IPS-15b (cell line): ENCODE data around the gene JAKMIP1.
A peak's percentile ranks its signal among the peaks of the same experiment; 100 is the strongest.

Experiments
- H3K27me3 ChIP-seq: one replicate; pipeline ENCODE4 v1.6.1; 2013; ENCODE audit warnings: low read length; ENCODE audit not compliant: control insufficient read depth, insufficient read depth
- H3K36me3 ChIP-seq: one replicate; pipeline ENCODE4 v1.6.1; 2013; ENCODE audit warnings: low read length; ENCODE audit not compliant: control insufficient read depth, insufficient read depth
- H3K4me1 ChIP-seq: one replicate; pipeline ENCODE4 v1.6.1; 2013; ENCODE audit warnings: mild to moderate bottlenecking, low read length; ENCODE audit not compliant: control insufficient read depth, insufficient read depth
- H3K4me3 ChIP-seq: one replicate; pipeline ENCODE4 v1.5.1; 2013; ENCODE audit warnings: low read depth, low read length
- H3K9ac ChIP-seq: one replicate; pipeline ENCODE4 v1.6.1; 2013; ENCODE audit warnings: low read depth, mild to moderate bottlenecking, low read length
- H3K9me3 ChIP-seq: one replicate; pipeline ENCODE4 v1.6.1; 2013; ENCODE audit warnings: mild to moderate bottlenecking, low read length; ENCODE audit not compliant: control insufficient read depth, insufficient read depth

The JAKMIP1 gene

DNA sequence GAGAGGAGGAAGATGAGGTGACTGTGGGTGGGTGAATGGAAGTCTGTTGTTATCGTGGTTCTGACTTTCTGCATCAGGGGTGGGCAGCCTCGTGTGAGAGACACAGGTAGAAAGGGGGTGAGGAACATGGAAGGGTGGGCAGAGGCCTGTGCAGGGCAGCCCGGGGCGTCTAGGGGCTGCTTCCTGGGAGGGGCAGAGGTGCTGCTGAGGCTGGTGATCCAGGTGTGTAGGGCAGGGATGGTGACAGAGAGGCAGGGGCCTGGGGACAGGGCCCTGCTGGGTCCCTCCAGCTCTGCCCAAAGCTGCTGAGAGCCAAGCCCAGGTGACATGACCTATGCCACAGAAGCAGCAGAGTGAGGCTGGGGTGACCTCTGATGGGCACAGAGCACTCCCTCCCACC, 92.5 kb downstream of the JAKMIP1 start:
- Histone ChIP-seq H3K36me3 (no peaks in the 10 kb centered on the region), H3K27me3 (peaks cover 27% of the 10 kb centered on the region), H3K4me3 (no peak overlapping the region), H3K9me3 (no peaks in the 10 kb centered on the region), H3K4me1 (peaks cover 4% of the 10 kb centered on the region), H3K9ac (no peak overlapping the region)

DNA sequence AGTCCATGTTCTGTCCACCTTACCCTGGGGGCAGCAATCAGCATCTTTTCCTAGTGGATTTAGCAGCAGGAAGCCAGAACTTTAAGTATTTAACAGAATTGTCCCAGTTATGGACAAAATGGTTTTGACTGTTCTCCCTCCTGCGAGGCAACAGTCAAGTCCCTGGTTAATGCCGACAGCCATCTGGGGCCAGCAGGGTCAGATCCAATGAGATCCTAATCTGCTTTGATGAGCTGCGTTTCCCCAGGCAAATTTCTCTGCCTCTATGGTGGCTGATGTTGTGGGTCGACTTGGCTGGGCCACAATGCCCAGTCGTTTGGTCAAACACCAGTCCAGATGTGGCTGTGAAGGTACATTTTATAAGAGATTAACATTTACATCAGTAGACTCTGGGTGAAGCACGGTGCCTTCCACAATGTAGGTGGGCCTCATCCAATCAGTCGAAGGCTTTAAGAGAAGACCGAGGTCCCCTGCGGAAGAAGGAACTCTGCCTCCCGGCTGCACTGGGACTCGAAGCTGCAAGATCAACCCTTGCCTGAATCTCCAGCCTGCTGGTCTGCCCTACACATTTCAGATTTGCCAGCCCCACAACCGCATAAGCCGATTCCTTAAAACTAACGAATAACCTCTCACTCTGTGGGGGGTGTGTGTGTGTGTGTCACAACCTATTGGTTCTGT, 93.1 kb downstream of the JAKMIP1 start:
- H3K4me3 ChIP-seq = no peak overlapping the region
- peaks cover 4% of the 10 kb centered on the region for H3K4me1 ChIP-seq
- no peaks in the 10 kb centered on the region for H3K36me3 ChIP-seq
- H3K9ac ChIP-seq = no peak overlapping the region
- H3K27me3 ChIP-seq = peaks cover 27% of the 10 kb centered on the region
- H3K9me3 ChIP-seq = no peaks in the 10 kb centered on the region

DNA sequence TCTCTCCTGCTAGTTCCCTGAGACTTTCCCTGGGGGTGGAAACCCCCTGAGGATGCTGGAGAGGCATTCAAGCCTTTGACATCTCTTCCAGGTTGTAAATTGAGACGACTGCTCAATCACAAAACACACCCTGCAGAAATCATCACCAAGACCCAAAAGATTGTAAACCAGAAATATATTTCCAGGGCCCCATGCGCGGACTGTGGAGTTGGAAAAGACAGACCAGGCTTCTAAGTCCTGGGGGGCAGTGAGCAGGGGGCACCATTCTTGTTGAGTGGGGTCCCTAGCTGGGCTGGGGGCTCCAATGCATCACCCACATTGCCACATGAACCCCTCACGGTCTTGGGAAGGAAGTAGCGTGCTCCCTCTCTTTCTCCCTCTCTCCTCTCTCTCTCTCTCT, 94.2 kb downstream of the JAKMIP1 start:
- H3K4me3 ChIP-seq = no peak overlapping the region
- peaks cover 27% of the 10 kb centered on the region for H3K27me3 ChIP-seq
- H3K36me3 ChIP-seq = no peaks in the 10 kb centered on the region
- no peaks in the 10 kb centered on the region for H3K9me3 ChIP-seq
- H3K9ac ChIP-seq = no peak overlapping the region
- H3K4me1 ChIP-seq = peaks cover 4% of the 10 kb centered on the region

DNA sequence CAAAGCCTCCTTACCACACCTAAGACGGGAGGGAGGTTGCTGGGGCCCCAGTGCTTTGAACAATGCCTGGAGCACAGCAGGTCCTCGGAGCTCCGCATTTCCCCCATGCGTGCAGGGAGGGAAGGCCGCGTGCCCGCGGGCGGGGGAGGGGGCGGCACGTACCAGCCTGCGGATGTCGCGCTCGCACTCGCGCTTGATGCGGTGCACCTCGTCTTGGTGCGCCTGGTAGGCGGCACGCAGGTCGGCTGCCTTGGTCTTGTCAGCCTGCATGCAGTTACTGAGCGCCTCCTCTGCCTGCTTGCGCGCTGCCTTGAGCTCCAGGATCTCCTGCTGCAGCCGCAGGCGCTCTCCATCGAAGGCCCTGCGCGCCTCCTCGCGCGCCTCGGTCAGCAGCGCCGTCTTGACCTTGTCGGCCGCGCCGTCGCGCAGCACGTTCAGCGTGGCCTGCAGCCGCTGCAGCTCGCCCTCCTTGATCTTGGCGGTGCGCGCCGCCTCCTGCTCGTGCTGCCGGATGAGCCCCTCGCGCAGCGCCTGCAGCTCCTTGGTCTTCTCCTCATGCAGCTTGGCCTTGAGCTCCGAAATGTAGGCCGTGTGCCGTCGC, 94.9 kb downstream of the JAKMIP1 start:
- no peak overlapping the region for H3K9ac ChIP-seq
- no peaks in the 10 kb centered on the region for H3K9me3 ChIP-seq
- H3K36me3 ChIP-seq = no peaks in the 10 kb centered on the region
- H3K4me1 ChIP-seq = peaks cover 4% of the 10 kb centered on the region
- peak overlapping the region; percentile 4 for H3K4me3 ChIP-seq
- H3K27me3 ChIP-seq = peaks cover 27% of the 10 kb centered on the region

DNA sequence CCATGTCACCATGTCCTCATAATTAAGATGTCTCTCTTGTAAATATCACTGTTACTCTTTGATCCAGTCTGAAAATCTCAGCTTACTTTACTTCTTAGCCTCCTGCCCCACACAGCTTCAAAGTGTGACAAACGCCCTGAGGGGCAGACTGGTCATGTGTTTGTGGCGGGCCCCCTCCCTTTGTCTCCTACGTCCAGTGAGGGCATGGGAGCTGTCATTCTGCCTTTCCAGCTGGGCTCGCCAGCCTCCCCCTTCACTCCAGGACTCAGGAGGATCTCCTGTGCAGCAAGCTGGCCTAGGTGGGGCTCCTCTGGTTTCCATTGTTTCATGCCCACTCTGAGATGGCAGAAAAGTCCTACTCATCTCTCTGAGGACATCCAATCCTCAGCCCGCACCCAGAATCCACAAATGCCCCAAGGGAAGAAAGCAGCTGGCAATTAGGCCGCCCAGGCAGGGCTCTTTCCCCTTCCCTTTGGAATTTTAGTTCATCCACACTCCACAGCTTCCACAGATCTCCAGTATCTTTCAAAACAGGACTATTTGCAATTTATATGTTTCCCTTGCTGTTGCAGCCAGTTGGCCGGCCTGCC, 95.7 kb downstream of the JAKMIP1 start:
- H3K4me3 ChIP-seq = no peak overlapping the region
- H3K4me1 ChIP-seq = peaks cover 4% of the 10 kb centered on the region
- H3K9me3 ChIP-seq = no peaks in the 10 kb centered on the region
- H3K27me3 ChIP-seq = peaks cover 27% of the 10 kb centered on the region
- H3K9ac ChIP-seq = no peak overlapping the region
- no peaks in the 10 kb centered on the region for H3K36me3 ChIP-seq

DNA sequence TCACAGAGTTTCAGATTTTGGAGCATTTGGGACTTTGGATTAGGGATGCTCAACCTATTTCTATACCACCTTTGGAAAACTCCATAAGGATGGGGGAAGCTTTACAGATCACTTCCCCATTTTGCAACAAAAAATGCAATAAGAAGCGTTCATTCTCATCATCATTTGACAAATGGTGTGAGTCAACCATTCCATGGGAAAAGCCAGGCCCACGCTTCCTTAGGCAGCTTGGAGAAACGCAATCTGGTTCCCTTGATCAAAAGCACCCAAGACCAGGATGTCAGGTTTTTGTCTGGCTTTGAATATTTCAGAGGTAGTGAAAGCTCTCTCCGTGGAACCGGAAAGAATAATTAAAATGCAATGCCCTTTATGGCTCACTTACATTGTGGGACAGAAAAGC, 102.8 kb downstream of the JAKMIP1 start:
- no peaks in the 10 kb centered on the region for H3K27me3 ChIP-seq
- no peaks in the 10 kb centered on the region for H3K4me1 ChIP-seq
- H3K4me3 ChIP-seq = no peak overlapping the region
- no peak overlapping the region for H3K9ac ChIP-seq
- no peaks in the 10 kb centered on the region for H3K36me3 ChIP-seq
- no peaks in the 10 kb centered on the region for H3K9me3 ChIP-seq

DNA sequence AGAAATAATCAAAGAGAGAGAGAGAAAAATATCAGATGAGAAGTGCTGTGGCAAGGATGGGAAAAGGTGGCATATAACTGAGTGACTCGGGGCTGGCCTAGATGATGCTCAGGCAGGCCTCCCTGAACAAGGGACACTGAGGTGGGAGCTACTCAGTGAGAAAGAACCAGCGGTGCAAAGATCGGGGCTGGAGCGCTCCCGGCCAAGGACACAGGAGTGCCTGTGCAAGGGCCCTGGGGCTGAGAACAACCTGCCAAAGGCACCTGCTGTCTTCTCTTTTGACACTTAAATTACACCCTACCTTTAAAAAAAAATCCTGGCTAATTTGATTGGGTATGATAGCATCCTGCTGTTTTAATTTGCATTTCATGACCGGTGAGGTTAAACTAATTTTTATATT, 104.5 kb downstream of the JAKMIP1 start:
- H3K4me1 ChIP-seq = no peaks in the 10 kb centered on the region
- no peaks in the 10 kb centered on the region for H3K9me3 ChIP-seq
- H3K36me3 ChIP-seq = no peaks in the 10 kb centered on the region
- no peak overlapping the region for H3K9ac ChIP-seq
- H3K4me3 ChIP-seq = no peak overlapping the region
- H3K27me3 ChIP-seq = no peaks in the 10 kb centered on the region

DNA sequence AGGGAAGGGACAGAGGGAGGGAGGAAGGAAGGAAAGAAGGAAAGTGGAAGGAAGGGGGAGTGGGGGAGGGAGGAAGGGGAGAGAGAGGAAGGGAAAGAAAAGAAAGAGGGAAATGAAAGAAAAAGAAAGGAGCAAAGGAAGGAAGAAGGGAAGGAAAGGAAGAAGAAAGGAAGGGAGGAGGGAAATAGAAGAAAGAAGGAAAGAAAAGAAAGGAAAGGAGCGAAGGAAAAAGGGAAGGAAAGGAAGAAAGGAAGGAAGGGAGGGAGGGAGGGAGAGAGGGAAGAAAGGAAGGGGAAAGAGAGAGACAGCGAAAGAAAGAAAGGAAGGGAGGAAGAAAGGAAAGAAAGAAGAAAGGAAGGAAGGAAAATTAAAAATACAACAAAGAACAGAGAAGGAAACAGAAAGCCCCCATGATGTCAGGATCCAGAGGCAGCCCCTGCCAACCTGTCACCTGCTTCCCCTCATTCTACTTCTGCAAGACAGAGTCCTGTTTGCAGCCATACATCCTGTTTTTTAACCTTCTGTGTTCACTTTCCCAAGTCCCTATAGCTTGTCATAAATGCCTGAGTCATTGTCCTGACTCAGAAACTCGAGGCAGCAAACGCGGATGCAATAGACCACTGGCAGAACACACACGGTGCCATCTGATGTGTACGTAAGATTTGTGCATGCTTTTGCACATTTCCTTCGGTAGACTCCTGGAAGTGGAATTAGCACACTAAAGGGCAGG, 105.2 kb downstream of the JAKMIP1 start:
- Histone ChIP-seq H3K36me3 (no peaks in the 10 kb centered on the region), H3K9ac (no peak overlapping the region), H3K9me3 (no peaks in the 10 kb centered on the region), H3K4me3 (no peak overlapping the region), H3K27me3 (no peaks in the 10 kb centered on the region), H3K4me1 (no peaks in the 10 kb centered on the region)

DNA sequence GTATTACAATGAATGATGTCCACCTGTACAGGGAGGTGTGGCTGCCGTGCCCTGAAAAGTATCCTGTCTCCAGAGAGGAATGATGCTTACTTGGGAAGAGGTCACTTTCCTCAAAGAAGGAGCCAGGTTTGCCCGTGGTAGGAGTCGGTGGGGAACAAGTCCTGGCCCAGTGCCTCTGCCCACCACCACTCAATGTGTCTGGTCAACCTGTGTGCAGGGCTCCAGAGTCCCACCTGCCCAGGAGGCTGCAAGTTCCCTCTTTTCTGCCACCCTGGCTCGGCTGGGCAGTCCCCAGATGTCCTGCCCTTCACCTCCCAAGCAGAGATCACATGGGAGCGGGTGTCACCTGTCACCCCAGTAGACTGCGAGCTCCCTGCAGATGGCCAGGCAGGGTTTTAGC, 106.7 kb downstream of the JAKMIP1 start:
- no peaks in the 10 kb centered on the region for H3K36me3 ChIP-seq
- H3K4me3 ChIP-seq = no peak overlapping the region
- H3K9me3 ChIP-seq = no peaks in the 10 kb centered on the region
- H3K9ac ChIP-seq = no peak overlapping the region
- H3K27me3 ChIP-seq = no peaks in the 10 kb centered on the region
- no peaks in the 10 kb centered on the region for H3K4me1 ChIP-seq

DNA sequence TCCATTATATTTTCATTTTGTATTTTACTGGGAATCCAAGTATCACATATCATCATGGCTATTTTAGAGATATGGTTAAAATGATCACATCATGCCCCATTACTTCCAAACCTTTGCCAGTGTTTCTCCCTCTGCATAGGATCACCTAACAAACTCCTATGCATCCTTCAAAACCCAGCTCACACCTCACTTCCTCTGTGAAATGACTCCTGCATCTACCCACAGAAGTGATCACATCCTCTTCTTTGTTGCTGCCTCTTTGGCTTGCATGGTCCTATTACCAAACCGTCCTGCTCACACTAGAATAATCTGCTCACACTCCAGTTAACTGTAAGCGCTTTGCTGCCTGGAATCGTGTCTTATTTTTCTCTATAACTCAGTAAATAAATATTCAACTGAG, 107.4 kb downstream of the JAKMIP1 start:
- no peak overlapping the region for H3K9ac ChIP-seq
- peaks cover under 1% of the 10 kb centered on the region for H3K4me1 ChIP-seq
- H3K9me3 ChIP-seq = no peaks in the 10 kb centered on the region
- H3K27me3 ChIP-seq = no peaks in the 10 kb centered on the region
- no peaks in the 10 kb centered on the region for H3K36me3 ChIP-seq
- H3K4me3 ChIP-seq = no peak overlapping the region

DNA sequence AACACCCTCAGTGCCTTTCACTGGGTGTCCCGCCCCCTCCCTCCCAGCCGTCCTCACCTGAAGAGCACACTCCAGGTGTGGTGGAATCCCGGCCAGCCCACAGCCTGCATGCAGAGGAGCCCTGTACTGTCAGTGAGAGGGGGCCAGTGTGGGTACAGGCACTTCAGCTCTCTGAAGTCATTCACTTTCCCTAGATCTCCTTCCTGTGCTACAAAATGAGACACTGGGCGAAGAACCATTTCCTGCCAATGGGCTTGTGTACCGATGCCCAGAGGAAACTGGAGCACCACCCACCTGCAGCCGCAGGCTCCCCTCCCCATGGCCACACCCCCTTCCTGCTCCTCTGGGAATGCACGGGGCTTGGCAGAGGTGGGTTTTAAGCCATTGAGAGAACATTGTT, 108.2 kb downstream of the JAKMIP1 start:
- Histone ChIP-seq H3K4me3 (no peak overlapping the region), H3K9me3 (no peaks in the 10 kb centered on the region), H3K27me3 (no peaks in the 10 kb centered on the region), H3K36me3 (no peaks in the 10 kb centered on the region), H3K4me1 (peaks cover 3% of the 10 kb centered on the region), H3K9ac (no peak overlapping the region)

DNA sequence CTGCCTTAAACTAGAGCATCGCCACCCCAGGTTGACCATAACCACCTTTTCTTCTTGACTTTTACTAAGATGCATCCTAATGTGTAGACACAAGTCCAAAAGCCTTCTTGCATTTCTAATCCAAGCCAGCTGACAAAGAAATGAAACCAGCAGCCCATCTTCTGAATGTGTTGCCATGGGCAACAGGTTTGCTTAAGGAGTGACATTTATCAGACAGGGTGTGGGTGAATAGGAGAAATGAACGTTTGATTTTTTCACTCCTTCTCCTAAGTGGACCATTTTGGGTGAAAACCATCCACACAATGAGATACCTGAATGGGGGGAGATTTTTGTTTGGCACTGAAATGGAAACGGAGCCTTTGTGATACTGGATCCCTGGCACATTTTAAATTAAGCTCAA, 109.4 kb downstream of the JAKMIP1 start:
- Histone ChIP-seq H3K9ac (no peak overlapping the region), H3K4me3 (no peak overlapping the region), H3K4me1 (peaks cover 3% of the 10 kb centered on the region), H3K27me3 (no peaks in the 10 kb centered on the region), H3K36me3 (no peaks in the 10 kb centered on the region), H3K9me3 (no peaks in the 10 kb centered on the region)
